A549 (cell line): ENCODE measurements around the gene CIB4. TPM values are rescaled to one million over a fixed set of nuclear protein-coding genes. Genes with fewer than 3 reads are reported as not detected.
A peak's percentile ranks its signal among the peaks of the same experiment; 100 is the strongest.

Experiments
- ATAC-seq, 2 experiments: fragments of 200-7000 bp in 1 of 2; fragments of >200 bp in 1 of 2; cut with Nextera tagmentation in 1 of 2; cut with Tn5 transposase in 1 of 2; 3 replicates each; pipeline versions ENCODE4 v1.8.0 to v1.9.1; 2018 to 2020; ENCODE audit warnings: mild to moderate bottlenecking in 1 of 2, moderate library complexity in 1 of 2
- CTCF ChIA-PET: fragments of 300-600 bp; sonication (Branson Sonifier 250); formaldehyde crosslinking; extraction: SDS; loops from one replicate; lab custom pipeline; 2021; ENCODE audit warnings: antibody characterized with exemption, inconsistent platforms; lab: Yijun Ruan, JAX
- POLR2A ChIA-PET: fragments of 350-600 bp; formaldehyde crosslinking; extraction: SDS; loops from one replicate; lab custom pipeline; 2021; ENCODE audit warnings: antibody characterized with exemption, inconsistent platforms; lab: Yijun Ruan, JAX
- DNase-seq, 2 experiments: peaks; one replicate each; pipeline versions ENCODE4 v3.0.0 to v3.0.0-alpha.2; 2011 to 2016; ENCODE audit warnings: low read depth in 1 of 2, low spot score in 1 of 2
- FAIRE-seq: peaks from 2 replicates; lab custom pipeline; 2011; peaks lifted over from hg19 to GRCh38; lab: Jason Lieb, UNC
- H3K27ac ChIP-seq, 2 experiments: fragments of >200 bp; sonication (Bioruptor Twin); formaldehyde crosslinking; 3 replicates each; pipeline ENCODE4 v1.5.1; 2016 to 2017
- H3K4me1 ChIP-seq: fragments of >200 bp; sonication (Bioruptor Twin); formaldehyde crosslinking; 3 replicates; pipeline ENCODE4 v1.6.1; 2016
- H3K4me2 ChIP-seq: fragments of >200 bp; sonication (Bioruptor Twin); formaldehyde crosslinking; 3 replicates; pipeline ENCODE4 v1.6.1; 2016
- H3K4me3 ChIP-seq: fragments of >200 bp; sonication (Bioruptor Twin); formaldehyde crosslinking; 3 replicates; pipeline ENCODE4 v1.5.1; 2016
- H3K9me3 ChIP-seq: fragments of >200 bp; sonication (Bioruptor Twin); formaldehyde crosslinking; 3 replicates; pipeline ENCODE4 v1.6.1; 2016
- BCL3 ChIP-seq: fragments of >200 bp; sonication (Bioruptor Twin); formaldehyde crosslinking; IDR thresholded peaks from 3 replicates; pipeline ENCODE4 v1.6.1; 2016
- BHLHE40 ChIP-seq: IDR thresholded peaks from 2 replicates; pipeline ENCODE4 v1.6.1; 2012; ENCODE audit warnings: low read depth, low read length, inconsistent platforms
- CEBPB ChIP-seq, 2 experiments: fragments of >200 bp in 1 of 2; sonication (Bioruptor Twin) in 1 of 2; formaldehyde crosslinking in 1 of 2; IDR thresholded peaks; 2 replicates each; pipeline ENCODE4 v1.6.1; 2012 to 2016
- EP300 ChIP-seq, 2 experiments: fragments of >200 bp; sonication (Bioruptor Twin); formaldehyde crosslinking; IDR thresholded peaks; 2 replicates in 1 of 2; 3 replicates in 1 of 2; pipeline ENCODE4 v1.6.1; 2016 to 2017
- HOXA7 ChIP-seq: fragments of 250-450 bp; sonication (Bioruptor Pico); IDR thresholded peaks from 2 replicates; pipeline ENCODE4 v1.5.0; 2020; ENCODE audit warnings: mild to moderate bottlenecking, moderate library complexity
- KDM5A ChIP-seq: fragments of 200-600 bp; sonication (generic); IDR thresholded peaks from 2 replicates; pipeline ENCODE4 v1.6.1; 2016; ENCODE audit warnings: antibody characterized with exemption, mild to moderate bottlenecking
- NFE2L2 ChIP-seq: fragments of 150-350 bp; conservative IDR thresholded peaks from 2 replicates; pipeline ENCODE4 v1.6.1; 2014; ENCODE audit warnings: low read length
- NPAS2 ChIP-seq: fragments of 250-450 bp; sonication (Bioruptor Pico); IDR thresholded peaks from 2 replicates; pipeline ENCODE4 v1.8.0; 2022; ENCODE audit warnings: mild to moderate bottlenecking, moderate library complexity, borderline replicate concordance
- NR3C1 ChIP-seq: fragments of >200 bp; sonication (Bioruptor Twin); formaldehyde crosslinking; IDR thresholded peaks from 3 replicates; pipeline ENCODE4 v1.6.1; 2017
- RCOR1 ChIP-seq: fragments of 150-350 bp; IDR thresholded peaks from 2 replicates; pipeline ENCODE4 v1.6.1; 2014; ENCODE audit warnings: antibody characterized with exemption, low read length, low read depth
- USF2 ChIP-seq: fragments of 450-650 bp; IDR thresholded peaks from 2 replicates; pipeline ENCODE4 v1.6.1; 2014; ENCODE audit warnings: antibody characterized with exemption
- ZNF302 ChIP-seq: fragments of 250-450 bp; sonication (Bioruptor Pico); IDR thresholded peaks from 2 replicates; pipeline ENCODE4 v1.9.0; 2021; ENCODE audit warnings: inconsistent platforms, mild to moderate bottlenecking, moderate library complexity
- WGBS: methylation state at CpG from one replicate; pipeline ENCODE4 v1.1.6; 2017; ENCODE audit errors: missing lambda C conversion rate; 5-methylcytosine and 5-hydroxymethylcytosine counted together
- polyA plus RNA-seq, 4 experiments: library from polyadenylated mRNA; depleted of rRNA in 3 of 4; stranded (reverse); fragments of >200 nt; fragmentation: RNase III in 1 of 4; extraction: RNeasy Plus Mini Kit Qiagen cat#74134 plus additional on column Dnase treatment in 1 of 4; gene quantifications; 2 replicates in 3 of 4; 3 replicates in 1 of 4; pipeline ENCODE4 v1.2.3, GENCODE V29; 2011 to 2017
- TF ChIP-seq, protein P1 (sequence below): fragments of 200-600 bp; sonication (generic); IDR thresholded peaks from 2 replicates; pipeline ENCODE4 v1.6.1; 2016; ENCODE audit warnings: antibody characterized with exemption, mild to moderate bottlenecking, moderate library complexity
- TF ChIP-seq, protein P2 (sequence below): IDR thresholded peaks from 2 replicates; pipeline ENCODE4 v1.6.1; 2012; ENCODE audit warnings: low read depth, borderline replicate concordance

Gene CIB4
- polyA plus RNA-seq, 2 of the 4 experiments (the other 2 are of a cell fraction), result 0.30 to 1.0 TPM

DNA sequence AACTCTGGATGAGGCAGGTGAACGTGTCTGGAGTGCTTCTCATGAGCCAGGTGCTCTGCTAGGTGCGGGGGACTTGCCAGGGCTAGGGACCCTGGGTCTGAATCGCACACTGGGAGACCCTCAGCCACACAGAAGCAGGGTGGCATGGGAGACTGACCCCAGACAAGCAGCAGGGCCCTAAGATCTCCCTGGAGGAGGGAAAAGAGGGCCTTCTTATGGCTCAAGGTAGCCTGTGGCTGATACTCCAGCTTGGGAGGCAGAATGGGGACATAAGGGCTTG is 12.8 kb upstream of the CIB4 start (continued):
- no peak for TF ChIP-seq BCL3
- TF ChIP-seq, protein P1, sequence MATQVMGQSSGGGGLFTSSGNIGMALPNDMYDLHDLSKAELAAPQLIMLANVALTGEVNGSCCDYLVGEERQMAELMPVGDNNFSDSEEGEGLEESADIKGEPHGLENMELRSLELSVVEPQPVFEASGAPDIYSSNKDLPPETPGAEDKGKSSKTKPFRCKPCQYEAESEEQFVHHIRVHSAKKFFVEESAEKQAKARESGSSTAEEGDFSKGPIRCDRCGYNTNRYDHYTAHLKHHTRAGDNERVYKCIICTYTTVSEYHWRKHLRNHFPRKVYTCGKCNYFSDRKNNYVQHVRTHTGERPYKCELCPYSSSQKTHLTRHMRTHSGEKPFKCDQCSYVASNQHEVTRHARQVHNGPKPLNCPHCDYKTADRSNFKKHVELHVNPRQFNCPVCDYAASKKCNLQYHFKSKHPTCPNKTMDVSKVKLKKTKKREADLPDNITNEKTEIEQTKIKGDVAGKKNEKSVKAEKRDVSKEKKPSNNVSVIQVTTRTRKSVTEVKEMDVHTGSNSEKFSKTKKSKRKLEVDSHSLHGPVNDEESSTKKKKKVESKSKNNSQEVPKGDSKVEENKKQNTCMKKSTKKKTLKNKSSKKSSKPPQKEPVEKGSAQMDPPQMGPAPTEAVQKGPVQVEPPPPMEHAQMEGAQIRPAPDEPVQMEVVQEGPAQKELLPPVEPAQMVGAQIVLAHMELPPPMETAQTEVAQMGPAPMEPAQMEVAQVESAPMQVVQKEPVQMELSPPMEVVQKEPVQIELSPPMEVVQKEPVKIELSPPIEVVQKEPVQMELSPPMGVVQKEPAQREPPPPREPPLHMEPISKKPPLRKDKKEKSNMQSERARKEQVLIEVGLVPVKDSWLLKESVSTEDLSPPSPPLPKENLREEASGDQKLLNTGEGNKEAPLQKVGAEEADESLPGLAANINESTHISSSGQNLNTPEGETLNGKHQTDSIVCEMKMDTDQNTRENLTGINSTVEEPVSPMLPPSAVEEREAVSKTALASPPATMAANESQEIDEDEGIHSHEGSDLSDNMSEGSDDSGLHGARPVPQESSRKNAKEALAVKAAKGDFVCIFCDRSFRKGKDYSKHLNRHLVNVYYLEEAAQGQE, result no peak
- no peak for TF ChIP-seq NR3C1
- no peak for TF ChIP-seq ZNF302 (CRISPR knock-in tag)

DNA sequence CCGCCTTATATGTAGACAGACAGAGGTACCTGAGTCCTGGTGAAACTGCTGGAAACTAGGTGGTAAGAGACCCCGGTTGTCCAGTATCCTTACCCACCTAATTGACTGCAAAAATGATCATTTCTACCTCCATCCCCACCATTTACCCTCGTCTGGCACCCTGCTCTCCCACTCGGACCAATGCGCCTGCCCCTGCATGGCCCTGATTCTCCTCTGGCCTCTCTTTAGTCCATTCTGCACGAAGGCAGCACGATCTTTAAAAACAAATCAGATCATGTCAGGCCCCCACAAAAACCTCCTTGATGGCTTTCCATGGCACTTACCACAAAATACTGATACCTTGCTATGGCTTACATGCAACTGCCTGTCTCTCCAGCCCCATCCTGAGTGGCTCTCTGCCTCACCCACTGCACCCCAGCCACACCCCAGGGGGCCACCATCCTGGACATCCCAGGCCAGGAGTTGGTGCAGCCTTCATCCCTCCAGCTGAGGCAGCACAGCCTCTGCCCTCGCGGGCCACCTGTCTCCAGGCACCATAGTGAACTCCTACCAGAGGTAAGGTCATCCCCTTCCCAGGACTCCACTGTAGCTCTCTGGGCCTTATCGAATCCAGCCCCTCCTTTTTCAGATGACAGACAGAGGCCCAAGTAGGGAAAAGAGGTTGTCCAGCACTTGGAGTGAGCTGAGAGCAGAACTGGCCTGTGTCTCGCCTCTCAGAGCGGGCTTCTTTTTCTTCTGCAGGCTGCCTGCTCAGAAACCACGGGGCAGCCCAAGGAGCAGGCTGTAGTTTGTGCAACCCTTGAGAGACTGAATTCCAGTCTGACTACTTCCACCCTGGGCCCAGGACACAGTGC is 12.3 kb upstream of the CIB4 start:
- no peak overlapping the region for H3K4me3 ChIP-seq
- TF ChIP-seq, protein P2, sequence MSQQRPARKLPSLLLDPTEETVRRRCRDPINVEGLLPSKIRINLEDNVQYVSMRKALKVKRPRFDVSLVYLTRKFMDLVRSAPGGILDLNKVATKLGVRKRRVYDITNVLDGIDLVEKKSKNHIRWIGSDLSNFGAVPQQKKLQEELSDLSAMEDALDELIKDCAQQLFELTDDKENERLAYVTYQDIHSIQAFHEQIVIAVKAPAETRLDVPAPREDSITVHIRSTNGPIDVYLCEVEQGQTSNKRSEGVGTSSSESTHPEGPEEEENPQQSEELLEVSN, result no peak
- TF ChIP-seq EP300 (IDR thresholded peaks at IDR 0.05) (no peak), RCOR1 (no peak), BHLHE40 (no peak), KDM5A (no peak), NFE2L2 (no peak), HOXA7 (CRISPR knock-in tag) (no peak)

GRCh38 chr2:26652361-26653041 is 11.3 kb upstream of the CIB4 start:
- ChIA-PET POLR2A (no interaction called here), CTCF (interaction anchor here (2.3 kb wide), 1 partner anchor 94 kb away, joined by 13 read pairs; no protein-coding TSS in a partner anchor)
- FAIRE-seq (no peak), DNase-seq (no peak), ATAC-seq (no peak)
- Histone ChIP-seq H3K4me2 (no peak overlapping the region), H3K4me1 (no peaks in the 10 kb centered on the region), H3K27ac (peak overlapping the region in 1 of 2 experiments; percentile 36; a peak in 2 of 6 replicates), H3K4me3 (no peak overlapping the region), H3K9me3 (no peaks in the 10 kb centered on the region)
- 83% methylated on average over 12 of the region's 12 CpGs for WGBS
- peak; percentile 32 to 46; a peak in 2 of 4 replicates for TF ChIP-seq CEBPB (IDR thresholded peaks at IDR 0.05)
- TF ChIP-seq NPAS2 (CRISPR knock-in tag), result no peak
- TF ChIP-seq USF2, result no peak

More for the DNA sequence above, 12.3 kb upstream of the CIB4 start:
- H3K9me3 ChIP-seq, result no peaks in the 10 kb centered on the region
- DNase-seq (no peak), ATAC-seq (peak in 1 of 2 experiments; percentile 25; a peak in 3 of 6 replicates), FAIRE-seq (no peak)
- POLR2A ChIA-PET, result no interaction called here
- CTCF ChIA-PET, result no interaction called here
- WGBS, result 61% methylated on average over 13 of the region's 13 CpGs
- no peaks in the 10 kb centered on the region for H3K4me1 ChIP-seq
- peak overlapping the region in 1 of 2 experiments; percentile 38; a peak in 2 of 6 replicates for H3K27ac ChIP-seq
- H3K4me2 ChIP-seq, result no peak overlapping the region
